Measurements from ENCODE around the gene ATP7B. TPM values are rescaled to one million over a fixed set of nuclear protein-coding genes. Genes with fewer than 3 reads are reported as not detected.

Gene ATP7B
- total RNA-seq, 2 donors from 2014 or later: 4.3 to 6.5 TPM

- no peak overlapping the region for H3K27ac ChIP-seq
- H3K9me3 ChIP-seq: no peaks in the 10 kb centered on the region
- H3K4me3 ChIP-seq: no peak overlapping the region
- H3K4me1 ChIP-seq: peaks cover 0 to 14% of the 10 kb centered on the region in 2 donors
- TF ChIP-seq CTCF (IDR thresholded peaks at IDR 0.05): no peak
- peaks cover 8% of the 10 kb centered on the region for H3K36me3 ChIP-seq
- DNase-seq (ENCODE audit: low spot score): no peak
- H3K27me3 ChIP-seq: no peaks in the 10 kb centered on the region
Observed at GRCh38 chr13:51931606-51932005, 79.6 kb downstream of the ATP7B start.

- H3K36me3 ChIP-seq: peaks cover 6% of the 10 kb centered on the region
- H3K4me1 ChIP-seq: peaks cover 0 to 14% of the 10 kb centered on the region in 2 donors
- no peak for TF ChIP-seq CTCF (IDR thresholded peaks at IDR 0.05)
- H3K27me3 ChIP-seq: no peaks in the 10 kb centered on the region
- no peaks in the 10 kb centered on the region for H3K9me3 ChIP-seq
- H3K4me3 ChIP-seq: no peak overlapping the region
- DNase-seq (ENCODE audit: low spot score): no peak
- no peak overlapping the region for H3K27ac ChIP-seq
Observed at GRCh38 chr13:51929699-51930098, 81.6 kb downstream of the ATP7B start.

- Histone ChIP-seq H3K4me3 (no peak overlapping the region), H3K27me3 (no peaks in the 10 kb centered on the region), H3K27ac (no peak overlapping the region), H3K9me3 (no peaks in the 10 kb centered on the region), H3K4me1 (peaks cover 0 to 14% of the 10 kb centered on the region in 2 donors), H3K36me3 (no peaks in the 10 kb centered on the region)
- no peak for TF ChIP-seq CTCF (IDR thresholded peaks at IDR 0.05)
- DNase-seq (ENCODE audit: low spot score): no peak
Observed at GRCh38 chr13:51928231-51928630, 83.0 kb downstream of the ATP7B start.

GRCh38 chr13:51927129-51927528 lies 84.1 kb downstream of the ATP7B start:
- no peaks in the 10 kb centered on the region for H3K36me3 ChIP-seq
- H3K27me3 ChIP-seq: no peaks in the 10 kb centered on the region
- DNase-seq (ENCODE audit: low spot score): no peak
- no peak overlapping the region for H3K4me3 ChIP-seq
- peaks cover 0 to 14% of the 10 kb centered on the region in 2 donors for H3K4me1 ChIP-seq
- TF ChIP-seq CTCF (IDR thresholded peaks at IDR 0.05): no peak
- no peak overlapping the region for H3K27ac ChIP-seq
- no peaks in the 10 kb centered on the region for H3K9me3 ChIP-seq

- peaks cover 0 to 14% of the 10 kb centered on the region in 2 donors for H3K4me1 ChIP-seq
- no peaks in the 10 kb centered on the region for H3K9me3 ChIP-seq
- no peak overlapping the region for H3K4me3 ChIP-seq
- DNase-seq (ENCODE audit: low spot score): no peak
- no peak overlapping the region for H3K27ac ChIP-seq
- no peak for TF ChIP-seq CTCF (IDR thresholded peaks at IDR 0.05)
- H3K36me3 ChIP-seq: no peaks in the 10 kb centered on the region
- H3K27me3 ChIP-seq: no peaks in the 10 kb centered on the region
Observed at GRCh38 chr13:51926528-51926885, 84.7 kb downstream of the ATP7B start.

- H3K27me3 ChIP-seq: no peaks in the 10 kb centered on the region
- no peak for DNase-seq (ENCODE audit: low spot score)
- no peak for TF ChIP-seq CTCF (IDR thresholded peaks at IDR 0.05)
Observed at GRCh38 chr13:51925865-51926527, 85.3 kb downstream of the ATP7B start.

More at GRCh38 chr13:51925865-51926527, 85.3 kb downstream of the ATP7B start:
- H3K9me3 ChIP-seq: no peaks in the 10 kb centered on the region
- no peaks in the 10 kb centered on the region for H3K36me3 ChIP-seq
- no peak overlapping the region for H3K27ac ChIP-seq
- H3K4me3 ChIP-seq: no peak overlapping the region
- peaks cover 0 to 14% of the 10 kb centered on the region in 2 donors for H3K4me1 ChIP-seq

Data from right atrium auricular region (tissue), 2 donors.